Measurements from ENCODE around the gene UBN2. TPM values are rescaled to one million over a fixed set of nuclear protein-coding genes. Genes with fewer than 3 reads are reported as not detected.

The UBN2 gene
- total RNA-seq, 2 experiments from 2014 or later, result 11.3 to 13.3 TPM

DNA sequence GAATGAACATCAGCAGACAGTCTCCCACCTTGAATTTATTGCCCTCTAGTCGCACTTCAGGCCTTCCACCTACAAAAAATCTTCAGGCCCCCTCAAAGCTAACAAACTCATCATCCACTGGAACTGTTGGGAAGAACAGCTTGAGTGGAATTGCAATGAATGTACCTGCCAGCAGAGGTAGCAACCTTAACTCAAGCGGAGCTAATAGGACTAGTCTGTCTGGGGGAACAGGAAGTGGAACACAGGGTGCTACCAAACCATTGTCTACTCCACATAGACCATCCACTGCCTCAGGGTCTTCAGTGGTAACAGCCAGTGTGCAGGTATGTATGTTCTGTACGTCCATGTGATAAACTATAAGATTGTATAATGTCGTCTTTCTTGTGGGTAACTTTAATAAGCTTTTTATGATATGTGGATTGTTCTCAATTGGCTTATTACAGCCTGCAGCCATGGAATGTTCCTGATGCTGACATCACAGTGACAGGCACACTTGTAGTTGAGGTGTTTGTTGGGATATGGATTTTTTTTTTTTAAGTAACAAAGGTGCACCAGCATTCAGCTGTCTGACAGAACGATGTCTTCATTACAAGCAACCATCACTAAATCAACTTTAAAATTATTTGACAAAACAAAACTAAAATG is 53.3 kb downstream of the UBN2 start:
- peaks cover 19% of the 10 kb centered on the region for H3K36me3 Mint-ChIP-seq
- H3K27me3 Mint-ChIP-seq, result no peaks in the 10 kb centered on the region
- DNase-seq, result no peak
- H3K4me3 Mint-ChIP-seq, result no peak overlapping the region
- H3K4me1 Mint-ChIP-seq (ENCODE audit: low read depth), result no peaks in the 10 kb centered on the region
- H3K9me3 Mint-ChIP-seq, result no peaks in the 10 kb centered on the region
- ChIA-PET POLR2A (no interaction called here), CTCF (interaction anchor here (0.7 kb wide), 1 partner anchor 48 kb away, joined by 3 read pairs; no protein-coding TSS in a partner anchor)
- intact Hi-C loops (cut with micrococcal nuclease), result no loop called here
- H3K27ac Mint-ChIP-seq, result no peak overlapping the region

DNA sequence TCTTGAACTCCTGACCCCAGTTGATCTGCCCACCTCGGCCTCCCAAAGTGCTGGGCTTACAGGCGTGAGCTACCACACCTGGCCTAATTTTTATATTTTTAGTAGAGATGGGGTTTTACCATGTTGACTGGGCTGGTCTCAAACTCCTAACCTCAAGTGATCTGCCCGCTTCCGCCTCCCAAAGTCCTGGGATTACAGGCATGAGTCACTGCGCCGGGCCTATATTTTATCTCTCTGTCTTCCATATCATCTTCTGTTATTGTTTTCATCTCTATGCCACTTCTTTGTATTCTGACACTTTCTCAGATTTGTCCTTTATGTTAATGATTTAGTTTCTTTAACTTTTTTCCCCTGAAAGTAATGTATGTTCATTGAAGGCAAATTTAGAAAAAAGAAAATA is 55.1 kb downstream of the UBN2 start:
- Mint-ChIP-seq H3K27ac (no peak overlapping the region), H3K36me3 (peaks cover 19% of the 10 kb centered on the region), H3K9me3 (no peaks in the 10 kb centered on the region), H3K4me1 (ENCODE audit: low read depth) (no peaks in the 10 kb centered on the region), H3K27me3 (no peaks in the 10 kb centered on the region), H3K4me3 (no peak overlapping the region)
- ChIA-PET POLR2A (no interaction called here), CTCF (no interaction called here)
- intact Hi-C loops (cut with micrococcal nuclease), result no loop called here
- DNase-seq, result no peak

DNA sequence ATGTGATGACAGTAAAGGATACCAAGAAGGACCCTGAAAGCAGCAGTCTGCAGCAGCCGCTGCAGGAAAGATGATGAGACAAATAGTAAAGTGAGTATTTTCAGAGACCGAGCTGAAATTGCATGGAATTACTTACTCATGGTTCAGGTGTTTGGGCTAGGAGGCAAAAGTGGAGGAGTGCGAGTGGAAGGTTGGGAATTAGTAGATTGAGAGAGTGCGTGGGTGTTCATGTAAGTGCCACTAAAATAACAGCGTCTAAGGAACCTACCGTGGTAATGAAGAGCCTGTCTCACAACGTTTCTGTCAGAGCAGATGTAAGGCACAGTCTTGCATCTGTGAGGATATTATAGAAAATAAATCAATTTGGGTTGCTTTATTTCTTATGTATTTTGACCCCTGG is 61.8 kb downstream of the UBN2 start:
- H3K9me3 Mint-ChIP-seq, result no peaks in the 10 kb centered on the region
- no peak overlapping the region for H3K27ac Mint-ChIP-seq
- no peak overlapping the region for H3K4me3 Mint-ChIP-seq
- ChIA-PET POLR2A (no interaction called here), CTCF (no interaction called here)
- intact Hi-C loops (cut with micrococcal nuclease), result no loop called here
- H3K4me1 Mint-ChIP-seq (ENCODE audit: low read depth), result peaks cover 3% of the 10 kb centered on the region
- H3K27me3 Mint-ChIP-seq, result no peaks in the 10 kb centered on the region
- no peak for DNase-seq
- peaks cover 5% of the 10 kb centered on the region for H3K36me3 Mint-ChIP-seq

DNA sequence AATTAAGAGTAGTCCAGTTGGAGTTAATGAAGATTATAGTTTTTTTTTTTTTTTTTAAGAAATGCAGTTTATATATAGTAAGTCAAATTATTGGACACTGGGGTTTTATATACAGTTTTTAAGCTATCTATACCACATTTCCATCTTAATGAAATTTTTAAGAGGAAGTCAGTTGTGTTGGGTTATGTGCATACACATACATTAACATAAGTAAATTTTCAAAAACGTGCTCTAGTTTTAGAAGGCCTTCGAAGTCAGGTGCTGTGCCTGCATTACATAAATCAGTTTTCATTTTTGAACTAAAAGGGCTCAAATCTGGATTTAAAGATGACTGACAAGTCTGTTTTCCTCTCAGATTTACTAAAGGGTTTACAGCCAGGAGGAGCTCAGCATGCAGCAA is 62.5 kb downstream of the UBN2 start:
- intact Hi-C loops (cut with micrococcal nuclease), result no loop called here
- Mint-ChIP-seq H3K4me3 (no peak overlapping the region), H3K27me3 (no peaks in the 10 kb centered on the region), H3K9me3 (no peaks in the 10 kb centered on the region), H3K27ac (no peak overlapping the region), H3K4me1 (ENCODE audit: low read depth) (peaks cover 3% of the 10 kb centered on the region), H3K36me3 (peaks cover 7% of the 10 kb centered on the region)
- ChIA-PET CTCF (no interaction called here), POLR2A (no interaction called here)
- no peak for DNase-seq

DNA sequence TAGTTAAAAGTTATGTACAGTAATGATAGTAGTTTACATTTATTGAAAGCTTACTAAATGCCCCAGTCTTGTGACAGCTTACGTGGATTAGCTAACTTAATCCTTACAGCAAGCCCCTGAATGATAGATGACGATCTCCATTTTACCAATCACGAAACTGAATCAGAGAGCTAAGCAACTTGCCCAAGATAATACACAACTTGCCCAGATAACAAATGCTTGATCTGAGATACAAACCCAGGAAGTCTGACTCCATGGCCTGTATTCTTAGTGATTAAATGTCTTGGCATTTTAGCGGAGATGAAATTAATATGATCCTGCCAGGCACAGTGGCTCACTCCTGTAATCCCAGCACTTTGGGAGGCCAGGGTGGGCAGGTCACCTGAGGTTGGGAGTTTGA is 63.2 kb downstream of the UBN2 start:
- peaks cover 3% of the 10 kb centered on the region for H3K4me1 Mint-ChIP-seq (ENCODE audit: low read depth)
- H3K9me3 Mint-ChIP-seq, result no peaks in the 10 kb centered on the region
- intact Hi-C loops (cut with micrococcal nuclease), result no loop called here
- no peak overlapping the region for H3K27ac Mint-ChIP-seq
- no peaks in the 10 kb centered on the region for H3K27me3 Mint-ChIP-seq
- peaks cover 7% of the 10 kb centered on the region for H3K36me3 Mint-ChIP-seq
- ChIA-PET POLR2A (no interaction called here), CTCF (no interaction called here)
- no peak for DNase-seq
- no peak overlapping the region for H3K4me3 Mint-ChIP-seq

DNA sequence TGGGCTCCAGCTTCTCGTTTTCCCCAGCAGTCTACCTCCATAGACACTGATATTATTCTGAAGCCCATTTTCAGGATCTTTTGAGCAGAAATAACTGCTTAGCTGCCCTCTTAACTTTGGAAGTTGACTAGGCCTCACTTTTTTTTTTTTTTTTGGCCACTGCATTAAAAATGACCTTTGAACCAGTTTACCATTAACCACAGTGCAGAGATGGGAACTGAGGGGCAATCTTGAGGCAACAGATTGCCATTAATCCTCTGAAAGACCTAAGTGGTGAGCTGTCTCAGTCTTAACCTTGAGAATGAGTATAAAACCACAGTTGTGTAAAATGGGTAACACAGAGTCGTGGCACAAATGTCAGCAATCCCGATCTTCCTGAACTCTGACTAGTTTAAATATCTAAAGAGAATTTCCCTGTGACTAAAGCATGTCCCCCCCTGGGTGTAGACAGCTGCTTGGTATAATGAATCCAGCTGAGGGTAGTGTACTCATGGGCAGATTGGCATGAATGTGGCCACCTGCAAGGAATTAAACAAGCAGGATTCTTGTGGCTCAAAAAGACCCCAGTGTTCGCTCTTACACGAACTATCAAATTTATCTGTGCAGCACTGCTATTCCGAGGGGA is 64.0 kb downstream of the UBN2 start:
- CTCF ChIA-PET, result interaction anchor here (0.7 kb wide), 1 partner anchor 277 kb away, joined by 3 read pairs; no protein-coding TSS in a partner anchor

DNA sequence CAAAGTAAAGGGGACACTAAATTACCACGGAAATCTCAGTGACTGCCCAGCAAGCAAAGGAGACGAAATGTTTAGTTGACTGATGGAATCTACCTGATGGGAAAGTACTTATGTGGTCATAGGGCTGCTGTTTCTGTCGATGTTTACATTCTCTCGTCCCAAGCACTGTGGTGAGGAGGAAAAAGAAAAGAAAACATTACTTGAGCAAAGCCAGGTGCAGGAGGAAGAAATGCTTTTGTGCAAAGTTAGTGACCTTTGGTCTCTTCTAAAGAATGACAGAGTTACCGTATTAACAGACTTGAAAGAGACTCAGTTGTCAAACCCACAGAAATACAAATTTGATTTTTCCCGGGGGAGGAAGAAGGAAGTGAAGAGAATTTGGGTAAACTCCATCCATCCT is 66.8 kb downstream of the UBN2 start:
- Mint-ChIP-seq H3K9me3 (no peaks in the 10 kb centered on the region), H3K27ac (no peak overlapping the region), H3K4me3 (no peak overlapping the region), H3K4me1 (ENCODE audit: low read depth) (peaks cover under 1% of the 10 kb centered on the region), H3K36me3 (peaks cover 9% of the 10 kb centered on the region), H3K27me3 (no peaks in the 10 kb centered on the region)
- CTCF ChIA-PET, result no interaction called here
- DNase-seq, result no peak
- intact Hi-C loops (cut with micrococcal nuclease), result no loop called here
- POLR2A ChIA-PET, result no interaction called here

More for the DNA sequence above, 64.0 kb downstream of the UBN2 start:
- Mint-ChIP-seq H3K27me3 (no peaks in the 10 kb centered on the region), H3K9me3 (no peaks in the 10 kb centered on the region), H3K4me1 (ENCODE audit: low read depth) (peaks cover 3% of the 10 kb centered on the region), H3K36me3 (peaks cover 9% of the 10 kb centered on the region), H3K27ac (no peak overlapping the region), H3K4me3 (no peak overlapping the region)
- no peak for DNase-seq
- intact Hi-C loops (cut with micrococcal nuclease), result no loop called here
- POLR2A ChIA-PET, result no interaction called here

DNA sequence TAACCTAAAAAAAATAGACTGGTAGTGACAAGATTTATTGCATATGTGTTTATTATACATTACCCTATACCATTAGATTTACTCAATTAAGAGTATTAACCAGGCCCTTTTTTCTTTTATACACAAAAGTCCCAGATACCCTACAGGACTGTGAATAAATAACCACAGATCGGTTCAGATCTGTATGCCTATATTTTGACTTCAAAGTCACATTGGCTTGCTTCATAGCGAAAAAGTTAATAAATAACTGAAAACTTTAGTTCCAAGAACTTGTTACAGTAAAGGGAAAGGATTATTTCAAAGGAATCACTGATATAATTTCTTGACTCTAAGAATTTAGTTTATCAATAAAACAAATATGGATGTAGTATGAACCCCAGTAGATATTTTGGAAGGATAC is 68.3 kb downstream of the UBN2 start:
- POLR2A ChIA-PET, result no interaction called here
- peaks cover 9% of the 10 kb centered on the region for H3K36me3 Mint-ChIP-seq
- CTCF ChIA-PET, result no interaction called here

DNA sequence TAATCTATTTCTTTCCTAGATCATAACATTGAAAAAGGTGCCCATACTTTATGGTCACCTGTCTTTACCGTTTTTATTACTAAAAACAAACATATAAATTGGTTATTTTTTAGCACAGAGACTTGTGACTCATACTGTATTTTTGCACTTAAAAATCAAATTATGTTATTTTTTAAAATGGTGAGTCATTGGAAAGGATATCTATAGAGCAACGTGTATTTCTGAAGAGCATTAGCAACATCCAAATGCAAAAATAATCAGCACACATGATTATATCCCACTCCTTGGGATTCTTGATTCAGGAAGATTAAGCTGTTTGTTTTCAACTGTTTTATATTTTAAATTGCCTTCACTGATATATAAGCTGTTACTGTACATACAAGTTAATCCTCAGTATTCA is 69.4 kb downstream of the UBN2 start:
- ChIA-PET POLR2A (no interaction called here), CTCF (no interaction called here)
- H3K4me1 Mint-ChIP-seq (ENCODE audit: low read depth), result no peaks in the 10 kb centered on the region
- no peaks in the 10 kb centered on the region for H3K9me3 Mint-ChIP-seq
- no peaks in the 10 kb centered on the region for H3K27me3 Mint-ChIP-seq
- H3K4me3 Mint-ChIP-seq, result no peak overlapping the region
- no peak for DNase-seq
- no peak overlapping the region for H3K27ac Mint-ChIP-seq
- H3K36me3 Mint-ChIP-seq, result peaks cover 9% of the 10 kb centered on the region
- intact Hi-C loops (cut with micrococcal nuclease), result no loop called here

More for the DNA sequence above, 68.3 kb downstream of the UBN2 start:
- Mint-ChIP-seq H3K9me3 (no peaks in the 10 kb centered on the region), H3K27ac (no peak overlapping the region), H3K4me3 (no peak overlapping the region), H3K4me1 (ENCODE audit: low read depth) (no peaks in the 10 kb centered on the region), H3K27me3 (no peaks in the 10 kb centered on the region)
- no peak for DNase-seq
- intact Hi-C loops (cut with micrococcal nuclease), result no loop called here

DNA sequence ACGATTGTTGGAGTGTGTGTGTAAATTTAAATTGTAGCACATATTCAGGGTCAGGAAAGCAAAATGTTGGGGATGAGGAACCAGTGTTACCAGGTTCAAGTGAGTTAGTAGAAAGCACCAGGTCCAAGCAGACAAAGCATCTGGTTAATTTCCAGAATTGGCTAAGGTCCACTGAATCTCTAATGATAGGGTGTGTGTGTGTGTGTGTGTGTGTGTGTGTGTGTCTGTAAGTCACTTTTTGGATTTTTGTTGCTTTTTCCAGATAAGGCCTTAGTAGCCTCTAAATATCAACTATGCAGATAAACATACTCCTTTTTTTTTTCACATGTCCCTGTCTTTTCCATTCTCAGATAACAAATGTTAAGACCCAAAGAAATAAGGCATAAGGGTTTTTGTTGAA is 73.5 kb downstream of the UBN2 start:
- ChIA-PET POLR2A (no interaction called here), CTCF (no interaction called here)
- no peak overlapping the region for H3K4me3 Mint-ChIP-seq
- H3K9me3 Mint-ChIP-seq, result no peaks in the 10 kb centered on the region
- no peaks in the 10 kb centered on the region for H3K4me1 Mint-ChIP-seq (ENCODE audit: low read depth)
- no peak for DNase-seq
- intact Hi-C loops (cut with micrococcal nuclease), result no loop called here
- no peaks in the 10 kb centered on the region for H3K27me3 Mint-ChIP-seq
- no peak overlapping the region for H3K27ac Mint-ChIP-seq
- H3K36me3 Mint-ChIP-seq, result peaks cover 3% of the 10 kb centered on the region

DNA sequence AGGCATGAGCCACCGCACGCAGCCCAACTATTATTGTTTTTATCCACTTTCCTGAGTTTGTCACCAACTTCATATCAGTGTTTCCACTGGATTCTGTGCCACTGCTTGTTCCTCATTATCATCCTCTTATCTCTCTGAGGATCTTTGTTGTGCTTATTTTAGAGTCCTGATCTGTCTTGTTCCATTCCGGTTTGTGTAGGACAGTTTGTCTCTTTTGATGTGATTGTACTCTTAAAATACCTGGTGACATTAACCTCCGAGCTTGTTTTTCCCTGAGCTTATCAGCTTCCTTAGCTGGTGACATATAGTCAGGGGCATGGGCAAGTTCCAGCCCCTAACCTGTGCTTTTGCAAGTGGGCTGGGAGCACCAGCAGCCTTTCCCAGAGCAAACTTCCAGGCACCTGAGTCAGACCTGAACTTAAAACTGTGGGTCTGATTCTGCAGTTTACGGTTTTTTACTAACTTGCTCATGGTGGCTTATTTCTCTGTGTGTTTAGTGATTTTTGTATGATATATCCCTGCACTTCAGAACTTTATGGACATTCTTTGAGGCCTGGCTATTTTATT is 87.0 kb downstream of the UBN2 start:
- H3K4me3 Mint-ChIP-seq, result no peak overlapping the region
- ChIA-PET POLR2A (no interaction called here), CTCF (interaction anchor here (0.7 kb wide), 1 partner anchor 116 kb away, joined by 3 read pairs; no protein-coding TSS in a partner anchor)
- DNase-seq, result no peak
- no peak overlapping the region for H3K27ac Mint-ChIP-seq
- intact Hi-C loops (cut with micrococcal nuclease), result no loop called here
- H3K36me3 Mint-ChIP-seq, result no peaks in the 10 kb centered on the region
- peaks cover 1% of the 10 kb centered on the region for H3K27me3 Mint-ChIP-seq
- no peaks in the 10 kb centered on the region for H3K9me3 Mint-ChIP-seq
- H3K4me1 Mint-ChIP-seq (ENCODE audit: low read depth), result no peaks in the 10 kb centered on the region

DNA sequence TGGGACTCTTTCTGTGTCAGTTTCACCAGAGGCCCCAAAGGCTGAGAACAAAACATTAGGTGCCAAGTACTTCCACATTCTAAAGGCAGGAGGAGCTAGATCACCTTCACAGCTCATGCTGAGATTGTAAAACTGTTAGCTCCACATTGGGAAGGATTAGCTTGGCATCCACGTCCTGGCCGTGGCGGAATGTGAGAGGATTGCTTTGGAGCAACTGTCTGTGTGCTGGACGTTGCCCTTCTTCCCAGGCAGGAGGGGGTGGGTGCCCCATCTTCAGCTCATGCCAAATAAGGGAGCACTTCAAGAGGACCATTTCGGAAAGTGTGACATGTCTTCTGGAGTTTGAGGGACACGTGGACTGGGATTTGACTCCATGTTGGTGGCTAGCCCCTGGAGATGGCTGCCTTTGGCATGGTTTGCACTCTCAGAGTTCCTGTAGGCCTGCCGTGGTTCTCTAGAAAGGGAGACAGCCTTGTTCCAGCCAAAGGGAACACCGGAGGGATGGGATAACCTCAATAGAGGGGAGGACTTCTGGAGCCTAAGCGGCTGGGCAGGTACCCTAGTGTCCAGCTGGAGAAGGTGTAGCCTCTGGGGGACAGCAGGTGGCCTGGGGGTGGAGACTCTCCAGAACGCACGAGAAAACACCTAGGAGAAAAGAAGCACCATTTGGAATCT is 90.2 kb downstream of the UBN2 start:
- H3K36me3 Mint-ChIP-seq, result no peaks in the 10 kb centered on the region
- no peak overlapping the region for H3K27ac Mint-ChIP-seq
- DNase-seq, result no peak
- H3K4me3 Mint-ChIP-seq, result no peak overlapping the region
- CTCF ChIA-PET, result interaction anchor here (0.7 kb wide), 1 partner anchor 42 kb away, joined by 4 read pairs; no protein-coding TSS in a partner anchor
- POLR2A ChIA-PET, result no interaction called here
- intact Hi-C loops (cut with micrococcal nuclease), result no loop called here
- no peaks in the 10 kb centered on the region for H3K9me3 Mint-ChIP-seq
- H3K27me3 Mint-ChIP-seq, result peaks cover 1% of the 10 kb centered on the region
- no peaks in the 10 kb centered on the region for H3K4me1 Mint-ChIP-seq (ENCODE audit: low read depth)
